Mesothelial cell of epicardium (in vitro differentiated cells): Measurements from ENCODE around the gene RNF38. TPM values are rescaled to one million over a fixed set of nuclear protein-coding genes. Genes with fewer than 3 reads are reported as not detected.
A peak's percentile ranks its signal among the peaks of the same experiment; 100 is the strongest.
"Not testable (repeated sequence)": the region's sequence is repeated elsewhere in the genome, so short reads cannot be mapped to it uniquely, and the experiment has no call there.

ENCODE experiments used
- DNase-seq, 2 experiments: peaks; one replicate each; pipeline ENCODE4 v3.0.0; 2021; ENCODE audit warnings: low spot score in 2 of 2; ENCODE audit not compliant: unreplicated experiment in 2 of 2
- H3K27ac Mint-ChIP-seq: 2 replicates; pipeline ENCODE4 v1.8.0; 2021; ENCODE audit warnings: mixed read lengths
- H3K27me3 Mint-ChIP-seq: 2 replicates; pipeline ENCODE4 v1.8.0; 2021; ENCODE audit warnings: low read depth, mixed read lengths
- H3K36me3 Mint-ChIP-seq: 2 replicates; pipeline ENCODE4 v1.8.0; 2021; ENCODE audit warnings: mixed read lengths
- H3K4me1 Mint-ChIP-seq: 2 replicates; pipeline ENCODE4 v1.8.0; 2021; ENCODE audit warnings: mixed read lengths
- H3K4me3 Mint-ChIP-seq: 2 replicates; pipeline ENCODE4 v1.8.0; 2021; ENCODE audit warnings: mild to moderate bottlenecking, moderate library complexity, mixed read lengths
- H3K9me3 Mint-ChIP-seq: 2 replicates; pipeline ENCODE4 v1.8.0; 2021; ENCODE audit warnings: mixed read lengths
- CTCF ChIP-seq: fragments of 200-600 bp; sonication (generic); IDR thresholded peaks from one replicate; pipeline ENCODE4 v1.5.0; 2021; ENCODE audit warnings: antibody characterized with exemption; ENCODE audit not compliant: unreplicated experiment
- total RNA-seq: library from RNA; stranded (reverse); gene quantifications from 3 replicates; pipeline ENCODE4 v1.2.1, GENCODE V29; 2021

The RNF38 gene
- total RNA-seq, 1 donor from 2014 or later, result 42.3 TPM

- peak overlapping the region; percentile 45 for H3K27ac Mint-ChIP-seq
- H3K36me3 Mint-ChIP-seq, result peaks cover 12% of the 10 kb centered on the region
- no peak for TF ChIP-seq CTCF
- no peak overlapping the region for H3K4me3 Mint-ChIP-seq
- peaks cover 37% of the 10 kb centered on the region for H3K4me1 Mint-ChIP-seq
- H3K9me3 Mint-ChIP-seq, result peaks cover 11% of the 10 kb centered on the region
- no peaks in the 10 kb centered on the region for H3K27me3 Mint-ChIP-seq
- DNase-seq, result no peak
Measured at GRCh38 chr9:36423206-36423605, 23.1 kb upstream of the RNF38 start.

- peaks cover 8% of the 10 kb centered on the region for H3K9me3 Mint-ChIP-seq
- peaks cover 10% of the 10 kb centered on the region for H3K36me3 Mint-ChIP-seq
- H3K27ac Mint-ChIP-seq, result peak overlapping the region; percentile 40
- no peak overlapping the region for H3K4me3 Mint-ChIP-seq
- H3K4me1 Mint-ChIP-seq, result peaks cover 16% of the 10 kb centered on the region
- no peak for DNase-seq
- no peaks in the 10 kb centered on the region for H3K27me3 Mint-ChIP-seq
- no peak for TF ChIP-seq CTCF
Measured at GRCh38 chr9:36416890-36417289, 16.8 kb upstream of the RNF38 start.

GRCh38 chr9:36415822-36416525 is 15.9 kb upstream of the RNF38 start:
- H3K36me3 Mint-ChIP-seq, result peaks cover 8% of the 10 kb centered on the region
- TF ChIP-seq CTCF, result no peak
- peaks cover 16% of the 10 kb centered on the region for H3K4me1 Mint-ChIP-seq
- no peaks in the 10 kb centered on the region for H3K27me3 Mint-ChIP-seq
- no peak for DNase-seq
- H3K9me3 Mint-ChIP-seq, result peaks cover 8% of the 10 kb centered on the region
- no peak overlapping the region for H3K4me3 Mint-ChIP-seq
- no peak overlapping the region for H3K27ac Mint-ChIP-seq

GRCh38 chr9:36411410-36411809 is 11.3 kb upstream of the RNF38 start:
- not testable (repeated sequence) for H3K27me3 Mint-ChIP-seq, H3K36me3 Mint-ChIP-seq, H3K4me1 Mint-ChIP-seq, H3K4me3 Mint-ChIP-seq, H3K27ac Mint-ChIP-seq, H3K9me3 Mint-ChIP-seq, DNase-seq

GRCh38 chr9:36409076-36409475 is 9.0 kb upstream of the RNF38 start:
- H3K4me3 Mint-ChIP-seq, DNase-seq, H3K4me1 Mint-ChIP-seq, H3K27me3 Mint-ChIP-seq, H3K27ac Mint-ChIP-seq, H3K9me3 Mint-ChIP-seq, H3K36me3 Mint-ChIP-seq: not testable (repeated sequence)

GRCh38 chr9:36407122-36407723 is 7.2 kb upstream of the RNF38 start:
- peak in 1 of 2 experiments; percentile 57 for DNase-seq
- Mint-ChIP-seq H3K4me3 (no peak overlapping the region), H3K27me3 (no peaks in the 10 kb centered on the region), H3K9me3 (peaks cover 2% of the 10 kb centered on the region), H3K36me3 (peaks cover 3% of the 10 kb centered on the region), H3K4me1 (peaks cover 7% of the 10 kb centered on the region), H3K27ac (peak overlapping the region; percentile 35)
- peak; percentile 84 for TF ChIP-seq CTCF
